PC-9 (cell line): ENCODE results near the gene MAMLD1. TPM values are rescaled to one million over a fixed set of nuclear protein-coding genes. Genes with fewer than 3 reads are reported as not detected.

Source experiments
- BruUV-seq: library from RNA; stranded (reverse); fragments of 400-500 nt; replicated peaks from 2 replicates; lab custom pipeline; 2021; lab: Mats Ljungman, UMichigan
- CTCF ChIA-PET: fragments of 300-600 bp; sonication (Branson Sonifier 250); formaldehyde crosslinking; loops from one replicate; lab custom pipeline; 2022; ENCODE audit warnings: antibody characterized with exemption; lab: Charles Lee
- POLR2A ChIA-PET: fragments of 300-600 bp; sonication (Branson Sonifier 250); formaldehyde crosslinking; loops from one replicate; lab custom pipeline; 2022; ENCODE audit warnings: antibody characterized with exemption; ENCODE audit not compliant: unreplicated experiment; lab: Charles Lee
- DNase-seq, 2 experiments: peaks; one replicate each; pipeline versions ENCODE4 v3.0.0 to v3.0.0-alpha.2; 2015 to 2022; ENCODE audit warnings: mixed read lengths in 1 of 2
- H2AFZ ChIP-seq: fragments of 200-600 bp; sonication (generic); 2 replicates; pipeline ENCODE4 v1.8.1; 2017; ENCODE audit warnings: antibody characterized with exemption
- H3F3A ChIP-seq: fragments of 200-600 bp; sonication (generic); 2 replicates; pipeline ENCODE4 v1.8.1; 2017; ENCODE audit warnings: antibody characterized with exemption, mild to moderate bottlenecking, low read depth; ENCODE audit not compliant: insufficient read depth
- H3K27ac ChIP-seq: fragments of 200-600 bp; sonication (generic); 2 replicates; pipeline ENCODE4 v1.6.1; 2016; ENCODE audit warnings: mixed run types
- H3K27me3 ChIP-seq: fragments of 200-600 bp; sonication (generic); 2 replicates; pipeline ENCODE4 v1.6.1; 2016; ENCODE audit warnings: low read depth, mixed run types; ENCODE audit not compliant: insufficient read depth
- H3K36me3 ChIP-seq: fragments of 200-600 bp; sonication (generic); 2 replicates; pipeline ENCODE4 v1.6.1; 2016; ENCODE audit warnings: low read depth, mixed run types
- H3K4me1 ChIP-seq: fragments of 200-600 bp; sonication (generic); replicated peaks from 2 replicates; pipeline ENCODE4 v1.6.1; 2016; ENCODE audit warnings: mixed run types; ENCODE audit not compliant: insufficient read depth
- H3K4me2 ChIP-seq: fragments of 200-600 bp; sonication (generic); 2 replicates; pipeline ENCODE4 v1.6.1; 2017; ENCODE audit warnings: mixed run types
- H3K4me3 ChIP-seq: fragments of 200-600 bp; sonication (generic); 2 replicates; pipeline ENCODE4 v1.6.1; 2016; ENCODE audit warnings: mixed run types
- H3K79me2 ChIP-seq: fragments of 200-600 bp; sonication (generic); 2 replicates; pipeline ENCODE4 v1.6.1; 2017; ENCODE audit warnings: low read depth, mixed run types
- H3K9me2 ChIP-seq: fragments of 200-600 bp; sonication (generic); 2 replicates; pipeline ENCODE4 v1.8.1; 2017; ENCODE audit warnings: mild to moderate bottlenecking; ENCODE audit not compliant: insufficient read depth
- H3K9me3 ChIP-seq: fragments of 200-600 bp; sonication (generic); 2 replicates; pipeline ENCODE4 v1.8.1; 2016; ENCODE audit warnings: low read depth; ENCODE audit not compliant: insufficient read depth
- H4K20me1 ChIP-seq: fragments of 200-600 bp; sonication (generic); 2 replicates; pipeline ENCODE4 v1.8.1; 2017; ENCODE audit not compliant: insufficient read depth
- EZH2 ChIP-seq: fragments of 200-600 bp; sonication (generic); IDR thresholded peaks from 2 replicates; pipeline ENCODE4 v1.8.0; 2017; ENCODE audit warnings: antibody characterized with exemption, low read depth
- intact Hi-C: fragments of 100-400 bp; cut with micrococcal nuclease; formaldehyde crosslinking; loops from one replicate; pipeline ENCODE4 v1.10.0; 2022; ENCODE audit not compliant: unreplicated experiment
- total RNA-seq: library from RNA; stranded (reverse); gene quantifications from 2 replicates; pipeline ENCODE4 v1.2.3, GENCODE V29; 2021
- TF ChIP-seq, protein P1 (sequence below): fragments of 200-600 bp; sonication (generic); conservative IDR thresholded peaks from 2 replicates; pipeline ENCODE4 v1.6.1; 2017; ENCODE audit warnings: mixed run types, antibody characterized with exemption, mild to moderate bottlenecking, moderate library complexity

The MAMLD1 gene
- total RNA-seq, 1 experiment from 2014 or later, result 2.5 TPM

DNA sequence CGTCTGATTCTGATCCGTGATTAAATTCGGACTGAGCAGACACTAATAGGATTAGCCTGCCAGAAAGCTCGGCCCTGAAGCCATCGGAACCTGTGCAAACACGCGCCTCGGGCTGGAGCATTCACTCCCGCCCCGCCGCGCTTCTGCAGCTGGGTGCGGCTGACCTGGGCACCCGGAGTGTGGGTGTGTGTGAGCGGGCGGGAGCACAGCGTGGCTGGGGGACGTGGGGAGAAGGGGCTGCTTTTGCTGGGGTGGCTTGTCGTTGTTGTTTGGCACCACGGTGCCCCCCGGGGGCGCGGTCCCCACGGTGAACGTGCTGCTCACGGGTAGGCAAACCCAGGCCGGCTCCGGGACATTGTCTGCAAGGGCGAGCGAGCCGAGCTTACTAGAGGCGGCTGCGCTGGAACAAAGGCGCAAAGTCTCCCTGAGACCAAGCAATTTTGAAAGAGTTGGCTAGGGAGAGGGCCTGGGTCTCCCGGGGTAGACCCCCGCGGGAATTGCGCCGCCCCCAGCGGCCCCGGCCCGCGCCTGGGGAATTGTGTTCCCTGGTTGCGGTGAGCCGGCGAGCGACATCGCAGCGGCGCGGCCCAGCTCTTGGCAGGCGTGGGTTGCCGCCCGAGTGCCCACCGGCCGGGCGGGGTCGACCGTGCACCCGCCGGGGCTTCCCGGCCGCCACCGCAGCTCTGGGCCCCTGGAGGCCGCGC lies 1.4 kb downstream of the MAMLD1 start:
- intact Hi-C loops, result loop anchor here (1.0 to 10.0 kb wide), 6 partner anchors 120 to 352 kb away; no protein-coding TSS in a partner anchor
- H3K36me3 ChIP-seq, result no peaks in the 10 kb centered on the region
- CTCF ChIA-PET, result interaction anchor here (0.7 to 1.4 kb wide), 4 partner anchors 16 to 164 kb away, joined by 3 to 8 read pairs (median 4); no protein-coding TSS in a partner anchor
- peaks cover 14% of the 10 kb centered on the region for H3K4me1 ChIP-seq
- H2AFZ ChIP-seq, result peak overlapping the region; percentile 91
- H4K20me1 ChIP-seq, result no peaks in the 10 kb centered on the region
- BruUV-seq, result no TSS peak
- H3K9me3 ChIP-seq, result no peaks in the 10 kb centered on the region
- no peak for DNase-seq
- H3K27me3 ChIP-seq, result peaks cover 17% of the 10 kb centered on the region; the same call in 1 of the 2 replicates
- no peak overlapping the region for H3K27ac ChIP-seq
- TF ChIP-seq, protein P1, sequence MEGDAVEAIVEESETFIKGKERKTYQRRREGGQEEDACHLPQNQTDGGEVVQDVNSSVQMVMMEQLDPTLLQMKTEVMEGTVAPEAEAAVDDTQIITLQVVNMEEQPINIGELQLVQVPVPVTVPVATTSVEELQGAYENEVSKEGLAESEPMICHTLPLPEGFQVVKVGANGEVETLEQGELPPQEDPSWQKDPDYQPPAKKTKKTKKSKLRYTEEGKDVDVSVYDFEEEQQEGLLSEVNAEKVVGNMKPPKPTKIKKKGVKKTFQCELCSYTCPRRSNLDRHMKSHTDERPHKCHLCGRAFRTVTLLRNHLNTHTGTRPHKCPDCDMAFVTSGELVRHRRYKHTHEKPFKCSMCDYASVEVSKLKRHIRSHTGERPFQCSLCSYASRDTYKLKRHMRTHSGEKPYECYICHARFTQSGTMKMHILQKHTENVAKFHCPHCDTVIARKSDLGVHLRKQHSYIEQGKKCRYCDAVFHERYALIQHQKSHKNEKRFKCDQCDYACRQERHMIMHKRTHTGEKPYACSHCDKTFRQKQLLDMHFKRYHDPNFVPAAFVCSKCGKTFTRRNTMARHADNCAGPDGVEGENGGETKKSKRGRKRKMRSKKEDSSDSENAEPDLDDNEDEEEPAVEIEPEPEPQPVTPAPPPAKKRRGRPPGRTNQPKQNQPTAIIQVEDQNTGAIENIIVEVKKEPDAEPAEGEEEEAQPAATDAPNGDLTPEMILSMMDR, result no peak
- TF ChIP-seq EZH2, result no peak
- H3K79me2 ChIP-seq, result no peaks in the 10 kb centered on the region
- peak overlapping the region; percentile 92 for H3K4me3 ChIP-seq
- H3K4me2 ChIP-seq, result peak overlapping the region; percentile 99
- H3F3A ChIP-seq, result peaks cover 6% of the 10 kb centered on the region; the same call in 1 of the 2 replicates
- POLR2A ChIA-PET, result interaction anchor here (0.6 kb wide), 1 partner anchor 217 kb away, joined by 7 read pairs; no protein-coding TSS in a partner anchor
- H3K9me2 ChIP-seq, result no peaks in the 10 kb centered on the region

DNA sequence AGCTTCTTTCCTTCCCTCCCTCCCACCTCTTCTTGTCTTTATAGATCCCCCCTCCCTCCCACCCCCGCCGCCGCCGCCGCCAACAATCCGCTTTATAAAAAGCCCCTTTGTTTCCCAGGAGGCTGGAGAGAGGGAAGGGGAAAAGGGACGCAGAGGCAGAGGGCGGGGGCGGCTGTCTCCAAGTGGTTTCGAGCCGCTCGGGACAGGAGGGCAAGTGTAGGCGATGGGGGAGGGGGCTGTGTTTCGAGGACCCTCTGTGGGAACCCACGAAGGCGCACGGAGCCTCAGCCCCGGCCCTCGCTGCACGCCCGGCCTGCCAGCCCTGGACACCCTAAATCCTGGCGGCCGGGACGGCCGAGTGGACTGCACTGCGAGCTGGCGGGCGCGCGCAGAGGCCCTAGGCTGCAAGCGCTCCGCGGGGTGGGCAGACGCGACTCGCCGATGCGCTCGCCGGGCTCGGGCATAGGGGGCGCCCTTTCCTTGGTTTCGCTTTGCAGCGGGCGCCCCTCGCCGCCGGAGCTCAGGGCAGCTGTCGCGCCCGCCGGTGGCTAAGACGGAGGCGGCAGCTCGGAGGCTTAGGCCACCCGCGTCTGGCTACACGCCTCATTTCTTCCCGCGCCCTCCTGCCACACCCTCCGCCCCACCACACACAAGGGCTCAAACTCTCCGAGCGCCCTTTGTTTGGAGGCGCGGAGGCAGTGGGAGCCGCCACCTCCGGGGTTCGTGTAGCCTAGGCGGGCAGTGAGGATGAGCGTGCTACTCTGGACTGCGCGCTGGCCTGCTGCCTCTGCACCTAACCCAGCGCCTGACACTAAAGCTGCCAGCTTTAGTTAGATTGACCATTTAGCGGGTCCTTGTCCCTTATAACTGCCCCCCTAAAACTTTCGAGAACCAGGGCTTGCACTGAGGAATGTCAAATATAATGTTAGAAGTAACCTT lies 2.2 kb downstream of the MAMLD1 start:
- Histone ChIP-seq H3K36me3 (no peaks in the 10 kb centered on the region), H3K79me2 (no peaks in the 10 kb centered on the region), H4K20me1 (no peaks in the 10 kb centered on the region), H3K4me2 (peak overlapping the region; percentile 99), H2AFZ (peak overlapping the region; percentile 87), H3K4me3 (peak overlapping the region; percentile 92), H3K9me2 (no peaks in the 10 kb centered on the region), H3K9me3 (no peaks in the 10 kb centered on the region), H3K27ac (no peak overlapping the region), H3F3A (peaks cover 6% of the 10 kb centered on the region; the same call in 1 of the 2 replicates), H3K4me1 (peaks cover 7% of the 10 kb centered on the region; the same call in 1 of the 2 replicates), H3K27me3 (peaks cover 17% of the 10 kb centered on the region; the same call in 1 of the 2 replicates)
- POLR2A ChIA-PET, result no interaction called here
- DNase-seq, result peak in 1 of 2 experiments; percentile 74
- no peak for TF ChIP-seq EZH2
- TF ChIP-seq, protein P1, result peak; percentile 71
- BruUV-seq, result no TSS peak
- intact Hi-C loops, result loop anchor here (2.0 to 10.0 kb wide), 3 partner anchors 119 to 351 kb away; no protein-coding TSS in a partner anchor
- CTCF ChIA-PET, result interaction anchor here (0.7 to 1.4 kb wide), 3 partner anchors 117 to 346 kb away, joined by 3 to 4 read pairs (median 3); no protein-coding TSS in a partner anchor
